Activated CD8-positive, alpha-beta T cell treated with anti-CD3 and anti-CD28 coated beads for 36 hours (primary cell): ENCODE measurements around the gene RCAN2. TPM values are rescaled to one million over a fixed set of nuclear protein-coding genes. Genes with fewer than 3 reads are reported as not detected.

ENCODE experiments used
- ATAC-seq: fragments of 200-7000 bp; cut with Tn5 transposase; one replicate; pipeline ENCODE4 v1.10.0; 2021; ENCODE audit warnings: mild to moderate bottlenecking, moderate library complexity
- CTCF ChIA-PET: fragments of 350-600 bp; sonication (Branson Sonifier 250); formaldehyde crosslinking; loops from one replicate; lab custom pipeline; 2021; ENCODE audit warnings: antibody characterized with exemption; lab: Charles Lee
- POLR2A ChIA-PET: fragments of 350-600 bp; sonication (Branson Sonifier 250); formaldehyde crosslinking; loops from one replicate; lab custom pipeline; 2021; ENCODE audit warnings: antibody characterized with exemption; lab: Charles Lee
- DNase-seq: peaks from one replicate; pipeline ENCODE4 v3.0.0-alpha.2; 2020
- H3K27ac Mint-ChIP-seq: one replicate; pipeline ENCODE4 v1.8.0; 2021; ENCODE audit warnings: mild to moderate bottlenecking, mixed read lengths
- H3K27me3 Mint-ChIP-seq: one replicate; pipeline ENCODE4 v1.8.0; 2021; ENCODE audit warnings: mixed read lengths
- H3K36me3 Mint-ChIP-seq: one replicate; pipeline ENCODE4 v1.8.0; 2021; ENCODE audit warnings: low read depth, mixed read lengths
- H3K4me1 Mint-ChIP-seq: one replicate; pipeline ENCODE4 v1.8.0; 2021; ENCODE audit warnings: low read depth, mixed read lengths
- H3K4me3 Mint-ChIP-seq: one replicate; pipeline ENCODE4 v1.8.0; 2021; ENCODE audit warnings: mild to moderate bottlenecking, moderate library complexity, mixed read lengths
- H3K9me3 Mint-ChIP-seq: one replicate; pipeline ENCODE4 v1.8.0; 2021; ENCODE audit warnings: mixed read lengths
- CTCF ChIP-seq: fragments of 200-600 bp; IDR thresholded peaks from one replicate; pipeline ENCODE4 v1.8.0; 2022; ENCODE audit warnings: antibody characterized with exemption, mild to moderate bottlenecking
- intact Hi-C: fragments of 100-400 bp; cut with micrococcal nuclease; formaldehyde crosslinking; loops from one replicate; pipeline ENCODE4 v1.10.0; 2022
- total RNA-seq, 2 experiments: library from RNA; stranded (reverse); gene quantifications; one replicate each; pipeline ENCODE4 v1.2.3, GENCODE V29; 2021

The RCAN2 gene
- total RNA-seq, 2 experiments from 2014 or later: not detected

GRCh38 chr6:46500382-46500781 lies 9.1 kb upstream of the RCAN2 start:
- Mint-ChIP-seq H3K27me3 (peaks cover 29% of the 10 kb centered on the region), H3K27ac (no peak overlapping the region), H3K36me3 (no peaks in the 10 kb centered on the region), H3K4me1 (no peaks in the 10 kb centered on the region), H3K4me3 (no peak overlapping the region), H3K9me3 (no peaks in the 10 kb centered on the region)
- DNase-seq (no peak), ATAC-seq (no peak)
- no peak for TF ChIP-seq CTCF
- CTCF ChIA-PET: interaction anchor here (0.6 kb wide), 1 partner anchor 9 kb away, joined by 3 read pairs; the partner anchor contains the start of gene RCAN2
- intact Hi-C loops: no loop called here
- POLR2A ChIA-PET: no interaction called here

GRCh38 chr6:46491628-46492547 lies 639 bp upstream of the RCAN2 start:
- POLR2A ChIA-PET: no interaction called here
- peak; percentile 8 for DNase-seq
- Mint-ChIP-seq H3K27ac (no peak overlapping the region), H3K4me3 (peak overlapping the region; percentile 46), H3K36me3 (no peaks in the 10 kb centered on the region), H3K9me3 (no peaks in the 10 kb centered on the region), H3K27me3 (peaks cover 63% of the 10 kb centered on the region), H3K4me1 (no peaks in the 10 kb centered on the region)
- intact Hi-C loops: no loop called here
- CTCF ChIA-PET: interaction anchor here (0.7 to 1.2 kb wide), 3 partner anchors 8 to 14 kb away, joined by 3 to 4 read pairs (median 4); no protein-coding TSS in a partner anchor
- TF ChIP-seq CTCF: peak; percentile 31
- ATAC-seq: peak; percentile 67

GRCh38 chr6:46490425-46491200 lies 636 bp downstream of the RCAN2 start:
- Mint-ChIP-seq H3K9me3 (no peaks in the 10 kb centered on the region), H3K4me1 (no peaks in the 10 kb centered on the region), H3K27me3 (peaks cover 65% of the 10 kb centered on the region), H3K27ac (no peak overlapping the region), H3K4me3 (peak overlapping the region; percentile 23), H3K36me3 (no peaks in the 10 kb centered on the region)
- no peak for TF ChIP-seq CTCF
- ChIA-PET CTCF (interaction anchor here (1.0 kb wide), 1 partner anchor 12 kb away, joined by 4 read pairs; no protein-coding TSS in a partner anchor), POLR2A (no interaction called here)
- intact Hi-C loops: no loop called here
- ATAC-seq (no peak), DNase-seq (no peak)

- H3K4me3 Mint-ChIP-seq: no peak overlapping the region
- CTCF ChIA-PET: interaction anchor here (1.5 kb wide), 1 partner anchor 9 kb away, joined by 5 read pairs; no protein-coding TSS in a partner anchor
- H3K9me3 Mint-ChIP-seq: no peaks in the 10 kb centered on the region
- no peaks in the 10 kb centered on the region for H3K36me3 Mint-ChIP-seq
- H3K27me3 Mint-ChIP-seq: peaks cover 58% of the 10 kb centered on the region
- ATAC-seq (no peak), DNase-seq (no peak)
- TF ChIP-seq CTCF: no peak
- intact Hi-C loops: no loop called here
- H3K27ac Mint-ChIP-seq: no peak overlapping the region
- POLR2A ChIA-PET: no interaction called here
- H3K4me1 Mint-ChIP-seq: no peaks in the 10 kb centered on the region
These were observed 5.1 kb downstream of the RCAN2 start for GRCh38 chr6:46486181-46486580.
